ENCODE results near the gene METTL13.

GRCh38 chr1:171740987-171741871, 40.2 kb upstream of the METTL13 start:
- TF ChIP-seq, protein P1, sequence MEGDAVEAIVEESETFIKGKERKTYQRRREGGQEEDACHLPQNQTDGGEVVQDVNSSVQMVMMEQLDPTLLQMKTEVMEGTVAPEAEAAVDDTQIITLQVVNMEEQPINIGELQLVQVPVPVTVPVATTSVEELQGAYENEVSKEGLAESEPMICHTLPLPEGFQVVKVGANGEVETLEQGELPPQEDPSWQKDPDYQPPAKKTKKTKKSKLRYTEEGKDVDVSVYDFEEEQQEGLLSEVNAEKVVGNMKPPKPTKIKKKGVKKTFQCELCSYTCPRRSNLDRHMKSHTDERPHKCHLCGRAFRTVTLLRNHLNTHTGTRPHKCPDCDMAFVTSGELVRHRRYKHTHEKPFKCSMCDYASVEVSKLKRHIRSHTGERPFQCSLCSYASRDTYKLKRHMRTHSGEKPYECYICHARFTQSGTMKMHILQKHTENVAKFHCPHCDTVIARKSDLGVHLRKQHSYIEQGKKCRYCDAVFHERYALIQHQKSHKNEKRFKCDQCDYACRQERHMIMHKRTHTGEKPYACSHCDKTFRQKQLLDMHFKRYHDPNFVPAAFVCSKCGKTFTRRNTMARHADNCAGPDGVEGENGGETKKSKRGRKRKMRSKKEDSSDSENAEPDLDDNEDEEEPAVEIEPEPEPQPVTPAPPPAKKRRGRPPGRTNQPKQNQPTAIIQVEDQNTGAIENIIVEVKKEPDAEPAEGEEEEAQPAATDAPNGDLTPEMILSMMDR (IDR thresholded peaks at IDR 0.05) = no peak
- TF ChIP-seq POLR2AphosphoS5 (IDR thresholded peaks at IDR 0.05; ENCODE audit: low read depth, low read length) = no peak
- TF ChIP-seq REST (IDR thresholded peaks at IDR 0.05; ENCODE audit: insufficient read depth in 1 of 2, low read depth in 2 of 2, low read length in 1 of 2) = no peak
- TF ChIP-seq SIN3A (IDR thresholded peaks at IDR 0.05; ENCODE audit: borderline replicate concordance, insufficient read depth, low read depth, low read length) = no peak

Measured in Panc1 (cell line).